IPS-18c (cell line): ENCODE results near the gene PPP3CA.
"Not testable (repeated sequence)": the region's sequence is repeated elsewhere in the genome, so short reads cannot be mapped to it uniquely, and the experiment has no call there.

ENCODE experiments used
- H3K4me3 ChIP-seq: 2 replicates; pipeline ENCODE4 v1.7.0; 2013; ENCODE audit warnings: low read depth, mild to moderate bottlenecking, low read length, moderate library complexity; ENCODE audit not compliant: insufficient read depth
- H3K9me3 ChIP-seq: one replicate; pipeline ENCODE4 v1.6.1; 2013; ENCODE audit warnings: mild to moderate bottlenecking, low read length, moderate library complexity; ENCODE audit not compliant: control insufficient read depth, insufficient read depth

Gene PPP3CA

GRCh38 chr4:101240099-101240498 is 107.2 kb downstream of the PPP3CA start:
- Histone ChIP-seq H3K4me3 (no peak overlapping the region), H3K9me3 (no peaks in the 10 kb centered on the region)

- Histone ChIP-seq H3K9me3 (no peaks in the 10 kb centered on the region), H3K4me3 (no peak overlapping the region)
These were observed 107.7 kb downstream of the PPP3CA start for GRCh38 chr4:101239665-101240064.

GRCh38 chr4:101238706-101239105 is 108.6 kb downstream of the PPP3CA start:
- H3K4me3 ChIP-seq = no peak overlapping the region
- no peaks in the 10 kb centered on the region for H3K9me3 ChIP-seq

GRCh38 chr4:101237773-101238172 is 109.6 kb downstream of the PPP3CA start:
- no peak overlapping the region for H3K4me3 ChIP-seq
- no peaks in the 10 kb centered on the region for H3K9me3 ChIP-seq

- Histone ChIP-seq H3K4me3 (no peak overlapping the region), H3K9me3 (no peaks in the 10 kb centered on the region)
These were observed 111.2 kb downstream of the PPP3CA start for GRCh38 chr4:101236097-101236496.

- H3K9me3 ChIP-seq, H3K4me3 ChIP-seq: not testable (repeated sequence)
These were observed 113.2 kb downstream of the PPP3CA start for GRCh38 chr4:101234141-101234540.

GRCh38 chr4:101232074-101232776 is 115.1 kb downstream of the PPP3CA start:
- H3K4me3 ChIP-seq = no peak overlapping the region
- H3K9me3 ChIP-seq = no peaks in the 10 kb centered on the region

- H3K9me3 ChIP-seq = no peaks in the 10 kb centered on the region
- H3K4me3 ChIP-seq = no peak overlapping the region
These were observed 116.4 kb downstream of the PPP3CA start for GRCh38 chr4:101230801-101231426.

- no peak overlapping the region for H3K4me3 ChIP-seq
- no peaks in the 10 kb centered on the region for H3K9me3 ChIP-seq
These were observed 118.2 kb downstream of the PPP3CA start for GRCh38 chr4:101229116-101229515.

- Histone ChIP-seq H3K9me3 (no peaks in the 10 kb centered on the region), H3K4me3 (no peak overlapping the region)
These were observed 119.6 kb downstream of the PPP3CA start for GRCh38 chr4:101227715-101228114.

GRCh38 chr4:101224358-101225218 is 122.7 kb downstream of the PPP3CA start:
- Histone ChIP-seq H3K9me3 (no peaks in the 10 kb centered on the region), H3K4me3 (no peak overlapping the region)

GRCh38 chr4:101222156-101222845 is 125.0 kb downstream of the PPP3CA start:
- H3K4me3 ChIP-seq = no peak overlapping the region
- no peaks in the 10 kb centered on the region for H3K9me3 ChIP-seq

GRCh38 chr4:101221294-101221693 is 126.0 kb downstream of the PPP3CA start:
- Histone ChIP-seq H3K9me3 (no peaks in the 10 kb centered on the region), H3K4me3 (no peak overlapping the region)

- H3K9me3 ChIP-seq = no peaks in the 10 kb centered on the region
- no peak overlapping the region for H3K4me3 ChIP-seq
These were observed 128.4 kb downstream of the PPP3CA start for GRCh38 chr4:101218894-101219293.

- Histone ChIP-seq H3K9me3 (no peaks in the 10 kb centered on the region), H3K4me3 (no peak overlapping the region)
These were observed 129.0 kb downstream of the PPP3CA start for GRCh38 chr4:101218346-101218745.

GRCh38 chr4:101217353-101218031 is 129.8 kb downstream of the PPP3CA start:
- Histone ChIP-seq H3K9me3 (no peaks in the 10 kb centered on the region), H3K4me3 (no peak overlapping the region)

GRCh38 chr4:101211146-101211553 is 136.2 kb downstream of the PPP3CA start:
- no peak overlapping the region for H3K4me3 ChIP-seq
- H3K9me3 ChIP-seq = no peaks in the 10 kb centered on the region
